ENCODE measurements around the gene PCDHA1. TPM values are rescaled to one million over a fixed set of nuclear protein-coding genes. Genes with fewer than 3 reads are reported as not detected.
A peak's percentile ranks its signal among the peaks of the same experiment; 100 is the strongest.
"Not testable (repeated sequence)": the region's sequence is repeated elsewhere in the genome, so short reads cannot be mapped to it uniquely, and the experiment has no call there.

Gene PCDHA1
- total RNA-seq, 2 donors from 2014 or later, result not detected

- Histone ChIP-seq H3K9me3 (peaks cover 0 to 16% (median 3%) of the 10 kb centered on the region in 3 donors), H3K27me3 (no peaks in the 10 kb centered on the region), H3K36me3 (replicated peaks in 1 of 2; ENCODE audit: insufficient read depth in 1 of 2, low read depth in 2 of 2) (no peaks in the 10 kb centered on the region), H3K4me3 (no peak within 1 kb of the TSS), H3K4me1 (no peaks in the 10 kb centered on the region), H3K27ac (no peak within 1 kb of the TSS)
- no peak for TF ChIP-seq POLR2A (IDR thresholded peaks at IDR 0.05)
- TF ChIP-seq, protein P1, sequence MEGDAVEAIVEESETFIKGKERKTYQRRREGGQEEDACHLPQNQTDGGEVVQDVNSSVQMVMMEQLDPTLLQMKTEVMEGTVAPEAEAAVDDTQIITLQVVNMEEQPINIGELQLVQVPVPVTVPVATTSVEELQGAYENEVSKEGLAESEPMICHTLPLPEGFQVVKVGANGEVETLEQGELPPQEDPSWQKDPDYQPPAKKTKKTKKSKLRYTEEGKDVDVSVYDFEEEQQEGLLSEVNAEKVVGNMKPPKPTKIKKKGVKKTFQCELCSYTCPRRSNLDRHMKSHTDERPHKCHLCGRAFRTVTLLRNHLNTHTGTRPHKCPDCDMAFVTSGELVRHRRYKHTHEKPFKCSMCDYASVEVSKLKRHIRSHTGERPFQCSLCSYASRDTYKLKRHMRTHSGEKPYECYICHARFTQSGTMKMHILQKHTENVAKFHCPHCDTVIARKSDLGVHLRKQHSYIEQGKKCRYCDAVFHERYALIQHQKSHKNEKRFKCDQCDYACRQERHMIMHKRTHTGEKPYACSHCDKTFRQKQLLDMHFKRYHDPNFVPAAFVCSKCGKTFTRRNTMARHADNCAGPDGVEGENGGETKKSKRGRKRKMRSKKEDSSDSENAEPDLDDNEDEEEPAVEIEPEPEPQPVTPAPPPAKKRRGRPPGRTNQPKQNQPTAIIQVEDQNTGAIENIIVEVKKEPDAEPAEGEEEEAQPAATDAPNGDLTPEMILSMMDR (IDR thresholded peaks at IDR 0.05), result peak; percentile 8 to 55 (median 31)
- peak; percentile 55 for ATAC-seq
- intact Hi-C loops (cut with DNase I), result no loop called here
- 17 to 23% methylated on average over 22 to 41 of the region's 41 CpGs for WGBS, 2 donors
- peak in 3 of 4 donors; percentile 36 to 57 (median 40) for DNase-seq
Measured at GRCh38 chr5:140868721-140869554, 83.0 kb downstream of the PCDHA1 start, which contains the start of gene PCDHA11. PCDHA11 (plus strand) TSS chr5:140868957; CDS start chr5:140869104, 147 bp downstream.

DNA sequence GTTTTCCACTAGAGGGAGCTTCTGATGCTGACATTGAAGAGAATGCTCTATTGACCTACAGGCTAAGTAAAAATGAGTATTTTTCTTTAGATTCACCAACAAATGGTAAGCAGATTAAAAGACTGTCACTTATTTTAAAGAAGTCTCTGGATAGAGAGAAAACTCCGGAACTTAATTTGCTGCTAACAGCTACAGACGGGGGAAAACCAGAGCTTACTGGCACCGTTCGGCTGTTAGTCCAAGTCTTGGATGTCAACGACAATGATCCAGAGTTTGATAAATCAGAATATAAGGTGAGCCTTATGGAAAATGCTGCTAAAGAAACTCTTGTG lies 83.6 kb downstream of the PCDHA1 start:
- ATAC-seq (no peak), DNase-seq (no peak)
- H3K4me3 ChIP-seq, result no peak overlapping the region
- 57 to 62% methylated on average over 5 of the region's 5 CpGs for WGBS, 2 donors
- intact Hi-C loops (cut with DNase I), result no loop called here
- no peaks in the 10 kb centered on the region for H3K36me3 ChIP-seq (replicated peaks in 1 of 2; ENCODE audit: insufficient read depth in 1 of 2, low read depth in 2 of 2)
- TF ChIP-seq, protein P1 (IDR thresholded peaks at IDR 0.05), result peak in 2 of 7 experiments; percentile 17 to 23
- TF ChIP-seq POLR2A (IDR thresholded peaks at IDR 0.05), result no peak
- H3K4me1 ChIP-seq, result no peaks in the 10 kb centered on the region
- no peak overlapping the region for H3K27ac ChIP-seq
- H3K9me3 ChIP-seq, result peaks cover 0 to 16% (median 3%) of the 10 kb centered on the region in 3 donors
- no peaks in the 10 kb centered on the region for H3K27me3 ChIP-seq

GRCh38 chr5:140870221-140871201 lies 84.6 kb downstream of the PCDHA1 start:
- ATAC-seq (no peak), DNase-seq (no peak)
- intact Hi-C loops (cut with DNase I), result no loop called here
- H3K4me1 ChIP-seq, result no peaks in the 10 kb centered on the region
- no peak overlapping the region for H3K27ac ChIP-seq
- no peak for TF ChIP-seq POLR2A (IDR thresholded peaks at IDR 0.05)
- TF ChIP-seq, protein P1 (IDR thresholded peaks at IDR 0.05), result no peak
- 42 to 76% methylated on average over 31 to 97 of the region's 114 CpGs for WGBS, 2 donors
- H3K4me3 ChIP-seq, result no peak overlapping the region
- no peaks in the 10 kb centered on the region for H3K36me3 ChIP-seq (replicated peaks in 1 of 2; ENCODE audit: insufficient read depth in 1 of 2, low read depth in 2 of 2)
- H3K27me3 ChIP-seq, result no peaks in the 10 kb centered on the region
- H3K9me3 ChIP-seq, result peaks cover 0 to 22% (median 3%) of the 10 kb centered on the region in 3 donors

- Histone ChIP-seq H3K36me3 (replicated peaks in 1 of 2; ENCODE audit: insufficient read depth in 1 of 2, low read depth in 2 of 2) (no peaks in the 10 kb centered on the region), H3K4me3 (no peak within 1 kb of the TSS), H3K27me3 (no peaks in the 10 kb centered on the region), H3K4me1 (no peaks in the 10 kb centered on the region), H3K9me3 (peaks cover 0 to 36% (median 2%) of the 10 kb centered on the region in 3 donors), H3K27ac (no peak within 1 kb of the TSS)
- no peak for DNase-seq
- no peak for TF ChIP-seq POLR2A (IDR thresholded peaks at IDR 0.05)
- TF ChIP-seq, protein P1 (IDR thresholded peaks at IDR 0.05), result peak in 5 of 7 experiments; percentile 5 to 32 (median 25)
- intact Hi-C loops (cut with DNase I), result no loop called here
- peak; percentile 40 for ATAC-seq
- WGBS, 2 donors, result 14 to 15% methylated on average over 34 to 47 of the region's 47 CpGs
Measured at GRCh38 chr5:140875085-140876065, 89.4 kb downstream of the PCDHA1 start, which contains the start of gene PCDHA12. PCDHA12 (plus strand) TSS chr5:140875308; CDS start chr5:140875473, 165 bp downstream.

DNA sequence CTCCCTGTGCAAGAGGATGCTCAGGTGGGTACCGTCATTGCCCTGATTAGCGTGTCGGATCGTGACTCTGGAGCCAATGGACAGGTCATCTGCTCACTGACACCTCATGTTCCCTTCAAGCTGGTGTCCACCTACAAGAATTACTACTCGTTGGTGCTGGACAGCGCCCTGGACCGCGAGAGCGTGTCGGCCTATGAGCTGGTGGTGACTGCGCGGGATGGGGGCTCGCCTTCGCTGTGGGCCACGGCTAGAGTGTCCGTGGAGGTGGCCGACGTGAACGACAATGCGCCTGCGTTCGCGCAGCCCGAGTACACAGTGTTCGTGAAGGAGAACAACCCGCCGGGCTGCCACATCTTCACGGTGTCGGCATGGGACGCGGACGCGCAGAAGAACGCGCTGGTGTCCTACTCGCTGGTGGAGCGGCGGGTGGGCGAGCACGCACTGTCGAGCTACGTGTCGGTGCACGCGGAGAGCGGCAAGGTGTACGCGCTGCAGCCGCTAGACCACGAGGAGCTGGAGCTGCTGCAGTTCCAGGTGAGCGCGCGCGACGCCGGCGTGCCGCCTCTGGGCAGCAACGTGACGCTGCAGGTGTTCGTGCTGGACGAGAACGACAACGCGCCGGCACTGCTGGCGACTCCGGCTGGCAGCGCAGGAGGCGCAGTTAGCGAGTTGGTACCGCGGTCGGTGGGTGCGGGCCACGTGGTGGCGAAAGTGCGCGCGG lies 90.8 kb downstream of the PCDHA1 start:
- peaks cover 0 to 26% (median 2%) of the 10 kb centered on the region in 3 donors for H3K9me3 ChIP-seq
- H3K36me3 ChIP-seq (replicated peaks in 1 of 2; ENCODE audit: insufficient read depth in 1 of 2, low read depth in 2 of 2); H3K27ac ChIP-seq; H3K4me1 ChIP-seq; H3K27me3 ChIP-seq; DNase-seq; intact Hi-C loops (cut with DNase I); H3K4me3 ChIP-seq; ATAC-seq: not testable (repeated sequence)
- WGBS, 2 donors, result 26 to 38% methylated on average over 14 to 71 of the region's 80 CpGs

Measured in body of pancreas (tissue), 4 donors.